Right lobe of liver (tissue), 4 donors: ENCODE results near the gene CYP4A11.
"Not testable (repeated sequence)": the region's sequence is repeated elsewhere in the genome, so short reads cannot be mapped to it uniquely, and the experiment has no call there.

ENCODE experiments used
- POLR2A ChIP-seq: fragments of 450-650 bp; IDR thresholded peaks from one replicate; pipeline ENCODE4 v1.6.1; 2017; ENCODE audit warnings: antibody characterized with exemption, mild to moderate bottlenecking
- TF ChIP-seq, protein P1 (sequence below), 4 donors: fragments of 200-600 bp in 3 of 4; fragments of 450-650 bp in 1 of 4; IDR thresholded peaks; one replicate each; pipeline versions ENCODE4 v1.5.1 to v1.8.0; 2016 to 2022; ENCODE audit warnings: antibody characterized with exemption in 4 of 4, mild to moderate bottlenecking in 2 of 4
- donor health status: DM: no; HTN: no; CAD: no.
- donor health status: DM: no; HTN: no; CAD: no.
- donor health status: DM: no; HTN: yes; CAD: no.

DNA sequence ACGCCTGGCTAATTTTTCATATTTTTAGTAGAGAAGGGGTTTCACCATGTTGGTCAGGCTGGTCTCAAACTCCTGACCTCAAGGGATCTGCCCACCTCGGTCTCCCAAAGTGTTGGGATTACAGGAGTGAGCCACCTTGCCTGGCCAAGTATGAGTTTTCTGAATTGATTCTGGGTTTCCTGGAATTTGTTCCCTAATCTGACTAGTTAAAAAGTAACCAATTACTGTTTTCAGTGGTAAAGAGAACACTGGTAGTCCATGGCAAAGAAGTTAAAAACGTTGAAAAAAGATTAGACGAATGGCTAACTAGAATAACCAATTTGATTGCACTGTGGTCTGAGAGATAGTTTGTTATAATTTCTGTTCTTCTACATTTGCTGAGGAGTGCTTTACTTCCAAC lies 21.0 kb upstream of the CYP4A11 start:
- TF ChIP-seq, protein P1, sequence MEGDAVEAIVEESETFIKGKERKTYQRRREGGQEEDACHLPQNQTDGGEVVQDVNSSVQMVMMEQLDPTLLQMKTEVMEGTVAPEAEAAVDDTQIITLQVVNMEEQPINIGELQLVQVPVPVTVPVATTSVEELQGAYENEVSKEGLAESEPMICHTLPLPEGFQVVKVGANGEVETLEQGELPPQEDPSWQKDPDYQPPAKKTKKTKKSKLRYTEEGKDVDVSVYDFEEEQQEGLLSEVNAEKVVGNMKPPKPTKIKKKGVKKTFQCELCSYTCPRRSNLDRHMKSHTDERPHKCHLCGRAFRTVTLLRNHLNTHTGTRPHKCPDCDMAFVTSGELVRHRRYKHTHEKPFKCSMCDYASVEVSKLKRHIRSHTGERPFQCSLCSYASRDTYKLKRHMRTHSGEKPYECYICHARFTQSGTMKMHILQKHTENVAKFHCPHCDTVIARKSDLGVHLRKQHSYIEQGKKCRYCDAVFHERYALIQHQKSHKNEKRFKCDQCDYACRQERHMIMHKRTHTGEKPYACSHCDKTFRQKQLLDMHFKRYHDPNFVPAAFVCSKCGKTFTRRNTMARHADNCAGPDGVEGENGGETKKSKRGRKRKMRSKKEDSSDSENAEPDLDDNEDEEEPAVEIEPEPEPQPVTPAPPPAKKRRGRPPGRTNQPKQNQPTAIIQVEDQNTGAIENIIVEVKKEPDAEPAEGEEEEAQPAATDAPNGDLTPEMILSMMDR (IDR thresholded peaks at IDR 0.05) = not testable (repeated sequence)
- TF ChIP-seq POLR2A = not testable (repeated sequence)
